AG09319 (cell line): ENCODE results near the gene BUD23.

ENCODE experiments used
- DNase-seq: peaks from one replicate; pipeline ENCODE4 v3.0.0-alpha.2; 2010; ENCODE audit warnings: low read depth; ENCODE audit errors: extremely low read depth
- TF ChIP-seq, protein P1 (sequence below): IDR thresholded peaks from 2 replicates; pipeline ENCODE4 v1.5.1; 2011; ENCODE audit warnings: low read depth, mild to moderate bottlenecking, inconsistent platforms, low read length, moderate library complexity

BUD23 gene

DNA sequence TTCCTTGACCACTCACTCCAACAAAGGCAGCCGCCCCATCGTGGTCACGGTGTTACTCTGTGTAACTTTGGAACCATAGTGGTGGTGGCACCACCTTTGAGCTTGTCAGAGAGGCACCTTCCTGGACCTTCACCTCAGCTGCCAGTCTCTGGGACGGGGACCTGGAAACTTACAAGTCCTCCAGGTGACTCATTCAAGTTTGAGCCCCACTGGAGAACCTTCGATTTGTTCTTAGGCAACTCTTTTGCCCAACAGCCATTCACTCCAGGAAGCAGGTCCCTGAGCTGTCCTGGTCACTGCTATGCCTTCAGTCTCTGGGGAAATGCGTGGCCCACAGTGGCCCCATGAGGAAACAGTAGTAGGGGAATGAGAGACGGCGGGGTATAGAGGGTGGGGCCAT lies 18.8 kb downstream of the BUD23 start:
- TF ChIP-seq, protein P1, sequence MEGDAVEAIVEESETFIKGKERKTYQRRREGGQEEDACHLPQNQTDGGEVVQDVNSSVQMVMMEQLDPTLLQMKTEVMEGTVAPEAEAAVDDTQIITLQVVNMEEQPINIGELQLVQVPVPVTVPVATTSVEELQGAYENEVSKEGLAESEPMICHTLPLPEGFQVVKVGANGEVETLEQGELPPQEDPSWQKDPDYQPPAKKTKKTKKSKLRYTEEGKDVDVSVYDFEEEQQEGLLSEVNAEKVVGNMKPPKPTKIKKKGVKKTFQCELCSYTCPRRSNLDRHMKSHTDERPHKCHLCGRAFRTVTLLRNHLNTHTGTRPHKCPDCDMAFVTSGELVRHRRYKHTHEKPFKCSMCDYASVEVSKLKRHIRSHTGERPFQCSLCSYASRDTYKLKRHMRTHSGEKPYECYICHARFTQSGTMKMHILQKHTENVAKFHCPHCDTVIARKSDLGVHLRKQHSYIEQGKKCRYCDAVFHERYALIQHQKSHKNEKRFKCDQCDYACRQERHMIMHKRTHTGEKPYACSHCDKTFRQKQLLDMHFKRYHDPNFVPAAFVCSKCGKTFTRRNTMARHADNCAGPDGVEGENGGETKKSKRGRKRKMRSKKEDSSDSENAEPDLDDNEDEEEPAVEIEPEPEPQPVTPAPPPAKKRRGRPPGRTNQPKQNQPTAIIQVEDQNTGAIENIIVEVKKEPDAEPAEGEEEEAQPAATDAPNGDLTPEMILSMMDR = no peak
- no peak for DNase-seq

DNA sequence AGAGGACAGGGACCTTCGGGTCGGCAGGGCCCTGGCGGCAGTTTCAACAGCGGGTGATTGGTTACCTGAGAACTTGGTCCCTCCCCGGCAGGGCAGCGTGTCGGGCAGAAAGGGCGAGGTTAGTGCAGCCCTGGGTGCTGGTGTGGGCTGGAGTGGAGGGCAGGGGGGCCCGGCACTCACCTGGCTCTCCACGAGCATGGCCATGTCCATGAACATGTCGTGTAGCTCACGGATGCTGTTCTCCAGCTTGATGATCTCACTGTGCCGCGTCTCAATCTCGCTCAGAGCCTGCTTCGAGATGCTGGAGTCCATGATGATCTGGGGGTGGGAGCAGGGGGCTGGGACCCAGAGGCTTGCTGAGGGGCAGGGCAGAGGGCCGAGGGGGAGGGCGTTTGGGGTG lies 19.3 kb downstream of the BUD23 start:
- TF ChIP-seq, protein P1 = no peak
- DNase-seq = no peak

DNA sequence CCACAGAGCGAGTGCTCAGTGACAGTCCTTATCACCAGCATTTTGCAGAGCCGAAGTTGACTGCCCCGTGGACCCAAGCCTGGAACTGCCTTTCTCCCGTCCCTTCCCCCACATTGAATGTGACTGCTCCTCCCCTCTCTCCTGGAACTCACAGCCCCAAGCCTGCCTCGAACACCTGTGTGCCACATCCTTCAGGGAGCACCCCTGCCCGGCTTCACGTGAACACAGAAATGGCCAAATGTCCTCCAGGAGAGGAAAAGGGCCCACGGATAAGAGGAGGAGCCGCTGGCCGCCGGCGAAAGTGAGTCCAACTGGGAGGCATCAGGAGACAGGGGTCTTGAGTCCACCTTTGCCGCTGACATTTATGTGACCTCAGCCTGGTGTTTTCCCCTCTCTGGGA lies 19.8 kb downstream of the BUD23 start:
- DNase-seq = no peak

DNA sequence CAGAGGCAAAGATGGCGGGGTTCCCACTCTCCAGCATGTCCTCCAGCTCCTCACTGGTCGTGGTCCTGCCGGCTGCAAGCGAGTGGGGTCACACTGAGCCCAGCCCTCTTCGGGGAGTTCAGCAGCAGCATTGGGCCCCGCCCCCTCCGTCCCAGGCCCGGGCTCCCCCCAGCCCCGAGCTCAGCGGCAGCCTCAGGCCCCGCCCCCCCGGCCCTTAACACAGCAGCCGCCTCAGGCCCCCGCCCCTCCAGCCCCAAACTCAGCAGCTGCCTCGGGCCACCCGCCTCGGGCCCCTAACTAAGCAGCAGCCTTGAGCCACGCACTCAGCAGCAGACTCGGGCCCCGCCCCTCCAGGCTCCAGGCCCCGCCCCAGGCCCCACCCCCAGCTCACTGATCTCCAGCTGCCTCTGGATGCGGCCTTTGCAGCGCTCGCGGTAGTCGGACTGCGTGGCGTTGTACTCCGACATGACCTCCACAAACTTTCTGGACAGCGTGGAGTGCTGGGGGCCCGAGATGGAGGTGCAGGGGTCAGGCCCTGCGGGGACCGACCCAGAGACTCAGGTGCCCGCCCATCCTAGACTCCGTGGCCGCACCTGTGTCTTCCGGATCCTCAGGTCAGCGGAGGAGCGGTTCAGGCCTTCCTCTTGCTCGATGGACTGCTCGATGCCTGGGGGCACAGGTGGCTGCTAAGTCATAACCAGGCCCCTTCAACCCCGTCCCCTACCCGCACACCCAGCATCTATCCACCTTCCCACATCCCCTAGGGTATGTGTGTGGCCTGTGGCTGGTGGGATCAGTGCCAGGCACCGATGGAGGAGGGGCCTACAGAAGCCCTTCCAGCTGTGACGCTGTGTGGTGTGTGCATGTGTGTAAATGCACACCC lies 20.6 kb downstream of the BUD23 start:
- TF ChIP-seq, protein P1 = no peak
- no peak for DNase-seq

More for the DNA sequence above, 19.8 kb downstream of the BUD23 start:
- TF ChIP-seq, protein P1 = no peak

DNA sequence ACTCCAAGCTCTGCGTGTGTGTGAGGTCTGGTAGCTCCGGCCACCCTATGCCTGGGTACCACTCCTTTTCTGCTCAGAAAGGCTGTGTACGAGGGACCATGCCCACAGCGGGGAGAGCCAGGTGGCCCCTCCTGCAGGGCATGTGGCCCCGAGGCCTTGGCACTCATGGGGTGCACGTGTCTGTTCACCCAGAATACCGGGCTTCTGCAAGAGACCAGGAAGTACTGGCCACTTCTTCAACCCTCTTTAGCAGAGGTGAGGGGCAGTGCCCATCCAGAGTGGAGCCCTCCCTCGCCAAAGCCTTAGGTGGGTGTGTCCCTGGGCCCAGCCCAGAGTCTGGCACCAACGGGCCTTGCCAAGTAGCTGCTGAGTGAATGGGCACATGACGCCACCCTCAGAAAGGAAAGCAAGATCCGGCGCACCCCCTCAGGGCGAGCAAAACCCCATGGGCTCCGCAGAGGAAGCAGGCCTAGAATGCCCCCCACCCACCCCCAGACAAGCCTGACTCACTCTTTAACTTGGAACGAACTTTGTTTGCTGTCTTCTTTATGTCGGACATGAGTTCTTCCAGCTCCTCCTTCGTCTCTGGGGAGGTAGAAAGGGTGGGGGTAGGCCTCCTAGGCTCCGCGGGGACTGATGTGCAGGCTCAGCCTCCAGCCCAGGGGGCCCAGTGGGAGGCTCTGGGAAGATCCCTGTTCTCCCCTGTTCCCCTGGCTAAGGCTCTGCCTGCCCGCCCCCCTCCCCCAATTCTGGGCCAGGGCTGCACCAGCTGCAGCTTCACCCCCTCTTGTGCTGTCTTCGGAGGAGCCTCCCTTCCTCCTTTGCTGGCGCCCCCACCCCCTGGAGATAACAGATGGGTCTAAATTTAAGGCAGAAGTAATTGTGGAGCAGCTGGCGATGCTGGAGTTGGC lies 21.5 kb downstream of the BUD23 start:
- no peak for DNase-seq
- TF ChIP-seq, protein P1 = no peak

DNA sequence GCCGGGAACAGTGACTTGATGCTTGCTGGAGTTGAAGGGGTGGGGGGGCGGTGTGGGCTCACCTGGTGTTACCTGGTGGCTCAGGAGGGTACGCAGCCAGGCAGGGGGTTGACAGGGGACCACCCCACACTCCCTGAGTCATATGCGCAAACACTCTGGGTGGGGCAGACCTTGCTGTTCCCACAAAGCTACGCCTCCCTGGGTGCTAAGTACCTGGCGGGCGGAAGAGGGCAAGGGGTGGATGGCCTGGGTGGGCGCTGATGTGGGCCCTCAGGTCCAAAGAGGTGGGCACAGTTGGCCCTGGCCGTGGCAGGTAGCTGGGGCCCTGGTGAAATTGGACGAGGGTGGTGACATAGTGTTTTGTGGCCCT lies 22.1 kb downstream of the BUD23 start:
- TF ChIP-seq, protein P1 = no peak
- no peak for DNase-seq
